ENCODE data around the gene SSH3.

GRCh38 chr11:67272327-67273259, 30.7 kb upstream of the SSH3 start:
- TF ChIP-seq POLR2A (IDR thresholded peaks at IDR 0.05; ENCODE audit: low read length) (no peak), GATA1 (IDR thresholded peaks at IDR 0.05; ENCODE audit: low read depth, low read length) (no peak)
